GM10266 (cell line): ENCODE results near the gene DLG2.

Source experiments
- DNase-seq: peaks from one replicate; pipeline ENCODE4 v3.0.0; 2012; ENCODE audit errors: extremely low spot score
- CTCF ChIP-seq: IDR thresholded peaks from 2 replicates; pipeline ENCODE4 v1.5.1; 2012; ENCODE audit warnings: mild to moderate bottlenecking, low read depth; ENCODE audit not compliant: control insufficient read depth, insufficient read depth; ENCODE audit errors: missing control alignments

DLG2 gene

DNA sequence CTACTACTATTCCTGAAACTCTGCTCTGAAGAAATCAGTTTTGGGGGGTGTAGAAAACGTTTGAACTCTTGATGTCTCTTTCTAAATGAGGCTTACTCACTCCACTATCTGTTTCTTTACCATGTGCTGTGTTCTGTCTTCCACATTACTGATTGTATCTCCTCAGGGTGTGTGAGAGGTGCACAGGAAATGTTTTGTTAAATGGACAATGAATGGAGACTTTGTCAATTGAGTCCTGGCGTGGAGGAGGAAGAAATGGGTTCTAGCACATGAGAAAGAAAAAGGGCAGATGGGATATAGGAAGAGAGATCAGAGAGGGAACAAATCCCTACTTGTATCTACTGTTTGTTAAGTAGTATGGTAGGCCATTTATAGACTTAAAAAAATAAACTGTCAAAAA lies 1763.9 kb downstream of the DLG2 start:
- TF ChIP-seq CTCF, result no peak
- DNase-seq, result no peak

GRCh38 chr11:83862691-83863090 lies 1764.5 kb downstream of the DLG2 start:
- no peak for DNase-seq
- TF ChIP-seq CTCF, result no peak

DNA sequence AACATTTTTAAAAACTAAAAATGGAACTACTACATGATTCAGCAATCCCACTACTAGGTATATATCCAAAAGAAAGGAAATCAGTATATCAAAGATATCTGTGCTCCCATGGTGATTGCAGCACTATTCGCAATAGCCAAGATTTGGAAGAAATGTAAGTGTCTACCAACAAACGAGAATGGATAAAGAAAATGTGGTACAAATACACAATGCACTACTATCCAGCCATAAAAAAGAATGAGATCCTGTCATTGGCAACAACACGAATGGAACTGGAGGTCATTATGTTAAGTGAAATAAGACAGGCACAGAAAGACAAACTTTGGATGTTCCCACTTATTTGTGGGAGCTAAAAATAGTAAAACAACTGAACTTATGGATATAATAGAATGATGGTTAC lies 1765.1 kb downstream of the DLG2 start:
- no peak for DNase-seq
- no peak for TF ChIP-seq CTCF

GRCh38 chr11:83858694-83859093 lies 1768.5 kb downstream of the DLG2 start:
- DNase-seq, result no peak
- TF ChIP-seq CTCF, result no peak

GRCh38 chr11:83855237-83855636 lies 1771.9 kb downstream of the DLG2 start:
- no peak for DNase-seq
- TF ChIP-seq CTCF, result no peak

DNA sequence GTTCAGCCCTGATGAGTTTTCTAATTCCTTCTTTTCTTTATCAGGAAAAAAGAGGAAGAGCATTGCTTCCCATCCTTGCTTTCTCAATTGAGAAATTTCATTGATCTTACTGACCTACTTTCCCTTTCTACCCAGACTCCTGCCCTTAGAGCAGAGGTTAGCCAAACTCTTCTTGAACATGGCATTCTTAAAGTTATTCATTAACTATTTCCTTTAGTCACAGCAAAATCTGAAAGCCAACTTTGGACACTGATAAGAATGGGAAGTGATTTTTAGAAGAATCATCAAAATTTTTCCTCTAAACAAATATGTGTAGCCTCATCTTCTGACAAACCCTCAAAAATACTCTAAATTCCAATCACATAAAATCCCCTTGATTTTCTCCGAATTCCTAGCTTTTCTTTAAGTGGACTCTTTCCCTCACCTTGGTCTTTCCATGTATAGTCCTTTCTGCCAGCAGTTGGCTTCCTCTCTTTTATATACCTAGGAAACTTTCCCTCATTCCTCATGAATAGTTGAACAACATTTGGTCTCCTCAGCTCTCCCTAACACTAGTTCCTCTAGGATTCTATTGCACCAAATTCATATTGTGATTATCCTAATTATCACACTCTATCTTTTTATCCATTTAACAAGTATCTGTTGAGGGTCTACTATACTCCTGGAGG lies 1774.2 kb downstream of the DLG2 start:
- TF ChIP-seq CTCF, result no peak
- no peak for DNase-seq

DNA sequence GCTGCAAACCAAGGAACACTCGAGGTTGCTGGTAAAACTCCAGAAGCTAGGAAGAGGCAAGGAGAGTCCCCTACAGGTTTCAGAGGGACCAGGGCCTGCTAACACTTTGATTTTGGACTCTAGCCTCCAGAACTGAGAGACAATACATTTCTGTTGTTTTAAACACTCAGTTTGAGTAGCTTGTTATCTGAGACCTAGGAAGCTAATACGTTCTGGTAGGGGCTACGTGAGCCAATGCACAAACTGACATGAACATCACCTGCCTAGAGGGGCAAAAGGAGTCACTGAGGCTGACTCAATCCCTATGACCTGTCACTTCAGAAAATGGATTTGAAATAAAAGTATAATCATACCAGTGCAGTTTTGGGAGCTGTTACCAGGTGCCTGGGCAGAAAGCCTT lies 1775.1 kb downstream of the DLG2 start:
- no peak for TF ChIP-seq CTCF

More for the DNA sequence above, 1775.1 kb downstream of the DLG2 start:
- no peak for DNase-seq
